Keratinocyte (primary cell): Measurements from ENCODE around the gene PKHD1.

Experiments
- EZH2 ChIP-seq: IDR thresholded peaks from one replicate; pipeline ENCODE4 v1.6.1; 2012; ENCODE audit warnings: inconsistent platforms, mild to moderate bottlenecking, low read length, moderate library complexity
- TF ChIP-seq, protein P1 (sequence below), 3 experiments: IDR thresholded peaks in 1 of 3; conservative IDR thresholded peaks in 1 of 3; optimal IDR thresholded peaks in 1 of 3; 2 replicates in 2 of 3; 3 replicates in 1 of 3; pipeline versions ENCODE3 to v1.5.1; 2011; ENCODE audit warnings: low read length in 3 of 3, mild to moderate bottlenecking in 3 of 3, moderate library complexity in 2 of 3, control low read depth in 1 of 3, inconsistent platforms in 1 of 3; ENCODE audit not compliant: insufficient read depth in 2 of 3; ENCODE audit errors: extremely low read depth in 1 of 3

DNA sequence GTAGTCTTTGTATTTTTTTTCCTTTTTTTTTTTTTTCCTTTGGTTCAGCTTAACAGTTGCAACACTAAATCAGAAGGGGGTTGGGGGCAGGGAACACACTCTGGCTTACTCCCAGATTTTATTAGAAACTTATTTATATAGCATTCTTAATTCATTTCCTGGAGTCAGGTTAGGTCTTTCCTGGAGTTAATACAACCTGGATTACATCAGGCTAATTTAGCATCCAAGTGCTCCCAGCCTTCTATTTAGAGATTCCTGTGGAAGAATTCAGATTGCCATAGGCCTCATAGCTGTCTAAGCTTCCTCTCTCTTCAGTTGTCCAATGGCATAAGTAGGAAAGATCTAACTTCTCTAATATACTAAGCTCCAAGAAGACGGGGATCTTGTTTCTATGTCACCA is 35.8 kb upstream of the PKHD1 start:
- TF ChIP-seq EZH2, result no peak
- TF ChIP-seq, protein P1, sequence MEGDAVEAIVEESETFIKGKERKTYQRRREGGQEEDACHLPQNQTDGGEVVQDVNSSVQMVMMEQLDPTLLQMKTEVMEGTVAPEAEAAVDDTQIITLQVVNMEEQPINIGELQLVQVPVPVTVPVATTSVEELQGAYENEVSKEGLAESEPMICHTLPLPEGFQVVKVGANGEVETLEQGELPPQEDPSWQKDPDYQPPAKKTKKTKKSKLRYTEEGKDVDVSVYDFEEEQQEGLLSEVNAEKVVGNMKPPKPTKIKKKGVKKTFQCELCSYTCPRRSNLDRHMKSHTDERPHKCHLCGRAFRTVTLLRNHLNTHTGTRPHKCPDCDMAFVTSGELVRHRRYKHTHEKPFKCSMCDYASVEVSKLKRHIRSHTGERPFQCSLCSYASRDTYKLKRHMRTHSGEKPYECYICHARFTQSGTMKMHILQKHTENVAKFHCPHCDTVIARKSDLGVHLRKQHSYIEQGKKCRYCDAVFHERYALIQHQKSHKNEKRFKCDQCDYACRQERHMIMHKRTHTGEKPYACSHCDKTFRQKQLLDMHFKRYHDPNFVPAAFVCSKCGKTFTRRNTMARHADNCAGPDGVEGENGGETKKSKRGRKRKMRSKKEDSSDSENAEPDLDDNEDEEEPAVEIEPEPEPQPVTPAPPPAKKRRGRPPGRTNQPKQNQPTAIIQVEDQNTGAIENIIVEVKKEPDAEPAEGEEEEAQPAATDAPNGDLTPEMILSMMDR (optimal IDR thresholded peaks at IDR 0.05 in 1 of 3, IDR thresholded peaks at IDR 0.05 in 1 of 3, conservative IDR thresholded peaks at IDR 0.05 in 1 of 3; ENCODE audit: extremely low read depth in 1 of 3, insufficient read depth in 2 of 3, low read length in 3 of 3), result no peak
